GM21381 (cell line): ENCODE results near the gene THBS3.
"Not testable (repeated sequence)": the region's sequence is repeated elsewhere in the genome, so short reads cannot be mapped to it uniquely, and the experiment has no call there.

ENCODE experiments used
- ATAC-seq: cut with Tn5 transposase; IDR thresholded peaks from one replicate; pipeline ENCODE4 v1.9.1; 2021; ENCODE audit warnings: mild to moderate bottlenecking, moderate library complexity; ENCODE audit not compliant: unreplicated experiment

THBS3 gene

GRCh38 chr1:155209312-155209721 is 1.6 kb upstream of the THBS3 start:
- no peak for ATAC-seq

GRCh38 chr1:155208541-155209311 is 1.0 kb upstream of the THBS3 start, which contains the start of gene MTX1:
Gene MTX1, plus strand, starts transcription at chr1:155208695. Its CDS starts 110 bp downstream, at chr1:155208805.
- ATAC-seq = peak; percentile 60

DNA sequence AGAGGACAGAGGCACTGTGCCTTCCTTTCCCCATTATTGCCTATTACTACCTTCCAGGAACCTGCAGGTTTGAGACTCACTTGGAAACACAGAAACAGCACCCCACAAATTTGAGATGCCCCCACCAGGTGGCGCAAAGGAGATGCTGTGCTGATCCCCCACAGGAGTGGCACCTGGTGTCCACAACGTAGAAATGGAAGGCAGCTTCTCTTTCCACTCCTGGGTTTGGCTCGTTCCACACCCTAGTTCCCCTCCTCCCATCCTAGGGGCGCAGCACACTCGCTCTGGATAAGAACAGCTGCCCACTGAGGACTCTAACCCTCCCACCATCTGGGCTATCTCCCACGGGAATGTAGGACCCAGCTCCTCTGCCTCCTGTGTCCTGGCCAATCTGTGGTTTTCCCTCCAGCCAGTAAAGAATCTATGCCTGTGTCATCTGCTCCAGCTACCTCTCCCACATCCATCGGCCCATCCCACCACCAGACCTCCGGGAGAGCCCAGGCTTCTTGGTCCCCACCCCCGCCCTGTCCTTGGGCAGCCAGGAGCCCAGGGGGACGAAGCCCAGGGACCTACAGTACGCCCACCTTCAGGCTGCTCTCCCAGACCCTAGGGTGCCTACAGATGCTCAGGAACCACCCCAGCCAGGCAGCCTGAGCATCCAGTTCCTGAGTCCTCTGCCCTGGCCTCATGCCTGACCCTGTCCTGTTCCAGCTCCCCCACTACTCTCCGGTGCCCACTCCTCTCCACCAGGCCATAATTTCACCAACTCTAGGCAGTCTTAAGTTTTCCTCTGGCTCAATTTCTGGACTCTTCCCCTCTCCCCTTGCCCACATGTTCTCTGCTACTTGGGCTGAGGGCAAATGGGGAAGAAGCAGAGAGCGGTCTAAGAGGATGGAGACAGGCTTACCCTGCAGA is 549 bp downstream of the THBS3 start:
- no peak for ATAC-seq

DNA sequence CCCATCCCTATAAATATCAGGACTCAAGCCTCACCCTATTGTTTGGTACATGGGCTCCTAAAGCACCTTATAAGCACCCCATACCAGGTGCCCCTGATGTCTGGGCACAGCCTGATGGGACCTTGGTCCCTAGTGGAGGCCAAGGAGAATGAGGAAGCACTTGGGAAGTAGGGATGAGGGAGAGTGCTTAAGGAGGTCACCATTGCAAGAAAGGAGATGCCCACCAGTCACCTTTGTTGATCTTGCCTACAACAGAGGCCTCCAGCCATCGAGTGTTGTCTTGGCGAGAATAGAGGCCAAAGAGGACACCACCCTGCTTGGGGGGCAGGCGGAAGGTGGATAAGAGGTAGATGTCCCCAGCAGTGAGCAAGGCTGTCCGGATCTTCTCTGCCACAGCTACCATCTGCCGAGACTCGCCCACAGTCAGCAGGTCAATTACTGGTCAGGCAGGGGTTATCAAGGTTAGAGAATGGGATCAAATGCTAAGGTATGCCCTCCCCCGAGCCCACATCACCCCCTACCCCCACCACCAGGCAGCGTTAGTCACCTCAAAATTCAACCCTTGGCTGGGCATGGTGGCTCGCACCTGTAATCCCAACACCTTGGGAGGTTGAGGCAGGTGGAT is 1.6 kb downstream of the THBS3 start:
- no peak for ATAC-seq

DNA sequence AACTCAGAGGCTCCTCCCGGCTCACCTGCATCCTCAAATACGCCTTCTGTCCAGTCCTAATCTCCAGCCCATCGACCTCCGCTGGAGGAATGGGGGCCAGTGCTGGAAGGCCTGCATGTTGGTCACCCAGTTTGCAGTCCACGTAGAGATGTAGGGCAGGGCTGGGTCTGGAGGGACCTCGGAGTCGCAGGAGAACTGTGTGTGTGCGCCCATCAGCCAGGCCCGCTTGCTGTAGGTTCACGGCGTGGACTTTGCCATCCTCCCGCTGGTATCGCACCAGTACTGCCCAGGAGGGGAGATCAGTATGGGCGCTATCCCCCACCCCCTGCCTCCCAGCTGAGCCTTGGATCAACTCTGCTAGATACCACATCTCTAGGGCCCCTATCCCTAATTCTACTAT is 2.7 kb downstream of the THBS3 start:
- ATAC-seq = no peak

DNA sequence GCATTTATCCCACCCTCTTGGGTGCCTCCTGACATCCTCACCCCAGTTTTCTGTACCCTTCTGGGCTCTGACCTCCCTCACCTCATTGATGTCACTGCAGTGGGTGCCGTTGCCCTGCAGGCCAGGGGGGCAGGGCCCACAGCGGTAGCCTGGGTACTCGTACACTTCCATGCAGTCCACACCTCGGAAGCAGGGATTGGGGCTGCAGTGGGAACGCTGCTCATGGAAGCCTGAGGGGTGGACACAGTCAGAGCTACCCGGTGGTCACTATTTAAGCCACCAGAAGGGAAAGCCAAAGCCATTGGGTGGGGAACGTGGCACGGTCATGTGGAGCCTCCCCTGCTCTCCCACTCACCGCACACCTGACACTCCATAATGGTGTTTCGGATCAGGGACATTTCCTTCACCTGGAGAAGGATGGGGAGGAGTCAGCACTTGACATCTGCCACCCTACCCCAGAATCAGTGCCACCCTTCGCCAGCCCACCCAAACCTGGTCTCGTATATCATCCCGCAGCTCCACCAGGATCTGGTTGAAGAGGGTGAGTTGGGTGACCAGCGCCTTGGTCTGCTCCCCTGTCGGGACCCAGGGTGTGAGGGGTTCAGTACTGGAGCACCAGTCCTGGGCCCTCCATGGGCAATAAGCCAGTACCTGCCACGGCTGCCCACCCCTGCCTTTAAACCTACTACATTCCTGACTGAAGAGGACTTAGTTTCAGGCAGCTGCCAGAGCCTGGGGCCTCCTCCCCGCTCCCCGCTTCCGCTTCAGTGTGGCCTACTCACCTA is 4.8 kb downstream of the THBS3 start:
- ATAC-seq = no peak

- no peak for ATAC-seq
These were observed 5.5 kb downstream of the THBS3 start for GRCh38 chr1:155202198-155202597.

- ATAC-seq = no peak
These were observed 6.8 kb downstream of the THBS3 start for GRCh38 chr1:155200920-155201319.

DNA sequence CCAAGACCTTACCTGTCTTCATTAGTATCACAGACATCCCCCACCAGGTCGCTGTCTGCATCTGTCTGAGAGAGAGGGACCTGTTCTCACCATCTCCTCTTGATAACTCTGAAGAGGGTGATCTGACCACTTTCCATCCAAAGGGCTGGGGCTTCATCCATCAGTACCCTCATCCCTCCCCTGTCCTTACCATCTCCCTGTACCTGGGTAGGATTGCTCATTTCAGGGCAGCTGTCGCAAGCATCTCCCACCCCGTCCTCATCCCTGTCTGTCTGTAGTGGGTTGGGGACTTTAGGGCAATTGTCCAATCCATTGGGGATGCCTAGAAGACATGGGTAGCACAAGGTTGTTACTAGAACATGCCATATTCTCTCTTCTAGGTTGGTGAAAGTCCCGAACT is 7.9 kb downstream of the THBS3 start:
- no peak for ATAC-seq

DNA sequence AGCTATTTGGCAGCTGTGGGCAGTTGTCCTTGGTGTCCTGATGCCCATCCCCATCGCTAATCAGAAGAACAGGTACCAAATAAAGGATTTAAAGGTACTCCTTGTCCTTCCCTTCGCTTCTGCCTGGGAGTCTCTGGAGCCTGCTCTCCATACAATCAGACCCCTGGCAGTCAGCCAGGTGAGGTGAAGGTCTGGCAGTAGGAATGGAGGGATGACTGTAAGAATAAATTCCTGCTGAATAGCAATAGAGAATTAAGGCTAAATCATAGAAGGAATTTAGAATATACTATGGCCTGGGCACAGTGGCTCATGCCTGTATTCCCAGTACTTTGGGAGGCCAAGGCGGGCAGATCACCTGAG is 9.2 kb downstream of the THBS3 start:
- no peak for ATAC-seq

DNA sequence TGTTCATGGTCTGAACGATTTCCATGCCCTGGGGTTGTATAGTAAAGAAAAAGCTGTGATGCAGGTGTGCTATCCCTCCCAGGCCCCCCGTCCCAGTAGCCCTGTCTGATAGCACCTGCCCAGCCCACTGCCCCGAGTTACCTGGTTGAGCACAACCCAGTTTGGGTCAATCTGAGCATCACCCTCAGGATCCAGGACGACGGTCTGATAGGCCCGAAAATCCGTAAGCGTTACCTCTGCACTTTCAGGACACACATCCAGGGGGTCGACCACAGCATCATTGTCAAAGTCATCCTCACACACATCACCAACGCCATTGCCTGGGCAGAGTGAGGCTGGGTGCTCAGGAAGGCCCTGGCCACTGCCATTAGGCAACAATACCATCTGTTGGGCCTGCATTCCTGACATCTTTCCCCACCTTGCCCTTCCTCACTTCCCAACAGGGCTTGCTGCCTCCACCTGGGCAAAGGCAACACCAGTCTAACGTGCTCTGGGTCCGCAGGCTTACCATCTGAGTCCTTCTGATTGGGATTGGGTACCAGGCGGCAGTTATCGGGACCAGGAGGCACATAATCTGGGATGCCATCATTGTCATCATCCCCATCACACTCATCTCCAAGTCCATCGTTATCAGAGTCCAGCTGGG is 9.7 kb downstream of the THBS3 start:
- ATAC-seq = no peak

GRCh38 chr1:155196893-155197638 is 10.6 kb downstream of the THBS3 start:
- ATAC-seq = no peak

- no peak for ATAC-seq
These were observed 11.4 kb downstream of the THBS3 start for GRCh38 chr1:155196103-155196892.

GRCh38 chr1:155195201-155196102 is 12.2 kb downstream of the THBS3 start:
- no peak for ATAC-seq

- not testable (repeated sequence) for ATAC-seq
These were observed 13.8 kb downstream of the THBS3 start for GRCh38 chr1:155193991-155194240.

GRCh38 chr1:155193275-155193990 is 14.3 kb downstream of the THBS3 start:
- ATAC-seq = peak; percentile 65
